Activated naive CD4-positive, alpha-beta T cell treated with anti-CD3 and anti-CD28 coated beads, Interleukin-2, amount 10 ng/mL, durations not matched to agents 7 days and 5 days (primary cell): ENCODE results near the gene SCAPER.

Experiments
- CTCF ChIA-PET: fragments of 350-600 bp; sonication (Branson Sonifier 250); formaldehyde crosslinking; loops from one replicate; lab custom pipeline; 2021; ENCODE audit warnings: antibody characterized with exemption; lab: Charles Lee
- DNase-seq: peaks from one replicate; pipeline ENCODE4 v3.0.0-alpha.2; 2020
- H3K27ac Mint-ChIP-seq: one replicate; pipeline ENCODE4 v1.8.0; 2021; ENCODE audit warnings: mild to moderate bottlenecking, moderate library complexity, mixed read lengths
- H3K27me3 Mint-ChIP-seq: one replicate; pipeline ENCODE4 v1.8.0; 2021; ENCODE audit warnings: mild to moderate bottlenecking, mixed read lengths
- H3K36me3 Mint-ChIP-seq: one replicate; pipeline ENCODE4 v1.8.0; 2021; ENCODE audit warnings: mixed read lengths
- H3K4me1 Mint-ChIP-seq: one replicate; pipeline ENCODE4 v1.8.0; 2021; ENCODE audit warnings: mixed read lengths
- H3K4me3 Mint-ChIP-seq: one replicate; pipeline ENCODE4 v1.8.0; 2021; ENCODE audit warnings: mild to moderate bottlenecking, moderate library complexity, mixed read lengths
- H3K9me3 Mint-ChIP-seq: one replicate; pipeline ENCODE4 v1.8.0; 2021; ENCODE audit warnings: mixed read lengths

The SCAPER gene

GRCh38 chr15:76636059-76636458 is 269.1 kb downstream of the SCAPER start:
- H3K9me3 Mint-ChIP-seq, result peaks cover 14% of the 10 kb centered on the region
- no peaks in the 10 kb centered on the region for H3K4me1 Mint-ChIP-seq
- CTCF ChIA-PET, result no interaction called here
- H3K4me3 Mint-ChIP-seq, result no peak overlapping the region
- DNase-seq, result no peak
- H3K36me3 Mint-ChIP-seq, result peaks cover 9% of the 10 kb centered on the region
- H3K27ac Mint-ChIP-seq, result no peak overlapping the region
- H3K27me3 Mint-ChIP-seq, result no peaks in the 10 kb centered on the region

DNA sequence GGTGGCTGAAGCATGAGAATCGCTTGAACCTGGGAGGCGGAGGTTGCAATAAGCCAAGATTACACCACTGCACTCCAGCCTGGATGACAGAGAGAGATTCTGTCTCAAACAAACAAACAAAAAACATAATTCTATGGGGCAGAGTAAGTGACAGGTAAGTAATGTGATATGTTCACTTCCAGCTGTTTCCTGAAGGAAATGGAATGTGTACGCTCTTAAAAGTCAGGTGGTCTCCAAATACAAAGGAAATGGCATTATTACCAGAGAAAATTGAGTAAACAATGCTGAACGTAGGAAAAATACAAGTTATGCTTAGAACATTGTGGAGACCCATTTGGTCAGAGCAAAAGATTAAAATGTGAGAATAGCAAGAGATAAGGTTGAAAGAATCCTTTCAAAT is 278.5 kb downstream of the SCAPER start:
- Mint-ChIP-seq H3K36me3 (no peaks in the 10 kb centered on the region), H3K9me3 (peaks cover 8% of the 10 kb centered on the region), H3K4me1 (no peaks in the 10 kb centered on the region), H3K27ac (no peak overlapping the region), H3K27me3 (no peaks in the 10 kb centered on the region), H3K4me3 (no peak overlapping the region)
- no peak for DNase-seq
- CTCF ChIA-PET, result no interaction called here

- no peak for DNase-seq
- Mint-ChIP-seq H3K27me3 (no peaks in the 10 kb centered on the region), H3K4me3 (no peak overlapping the region), H3K27ac (no peak overlapping the region), H3K9me3 (peaks cover 8% of the 10 kb centered on the region), H3K4me1 (no peaks in the 10 kb centered on the region), H3K36me3 (peaks cover 4% of the 10 kb centered on the region)
- CTCF ChIA-PET, result interaction anchor here (0.9 kb wide), 1 partner anchor 17 kb away, joined by 3 read pairs; no protein-coding TSS in a partner anchor
These were observed 279.9 kb downstream of the SCAPER start for GRCh38 chr15:76625267-76625666.

- H3K4me1 Mint-ChIP-seq, result peaks cover 2% of the 10 kb centered on the region
- no peak overlapping the region for H3K27ac Mint-ChIP-seq
- DNase-seq, result no peak
- H3K4me3 Mint-ChIP-seq, result no peak overlapping the region
- CTCF ChIA-PET, result no interaction called here
- no peaks in the 10 kb centered on the region for H3K27me3 Mint-ChIP-seq
- peaks cover 23% of the 10 kb centered on the region for H3K36me3 Mint-ChIP-seq
- H3K9me3 Mint-ChIP-seq, result peaks cover 14% of the 10 kb centered on the region
These were observed 290.4 kb downstream of the SCAPER start for GRCh38 chr15:76614725-76615124.

GRCh38 chr15:76588811-76589747 is 316.1 kb downstream of the SCAPER start:
- peaks cover 3% of the 10 kb centered on the region for H3K36me3 Mint-ChIP-seq
- no peaks in the 10 kb centered on the region for H3K9me3 Mint-ChIP-seq
- no peak for DNase-seq
- no peaks in the 10 kb centered on the region for H3K4me1 Mint-ChIP-seq
- CTCF ChIA-PET, result no interaction called here
- H3K27ac Mint-ChIP-seq, result no peak overlapping the region
- H3K27me3 Mint-ChIP-seq, result no peaks in the 10 kb centered on the region
- no peak overlapping the region for H3K4me3 Mint-ChIP-seq

GRCh38 chr15:76585576-76585897 is 319.6 kb downstream of the SCAPER start:
- Mint-ChIP-seq H3K27ac (no peak overlapping the region), H3K4me1 (no peaks in the 10 kb centered on the region), H3K27me3 (no peaks in the 10 kb centered on the region), H3K9me3 (peaks cover 4% of the 10 kb centered on the region), H3K36me3 (peaks cover 7% of the 10 kb centered on the region), H3K4me3 (no peak overlapping the region)
- no peak for DNase-seq
- CTCF ChIA-PET, result no interaction called here

- Mint-ChIP-seq H3K36me3 (peaks cover 7% of the 10 kb centered on the region), H3K27me3 (no peaks in the 10 kb centered on the region)
These were observed 320.1 kb downstream of the SCAPER start for GRCh38 chr15:76584868-76585575.

GRCh38 chr15:76582550-76582949 is 322.6 kb downstream of the SCAPER start:
- Mint-ChIP-seq H3K4me1 (peaks cover 5% of the 10 kb centered on the region), H3K27ac (no peak overlapping the region), H3K9me3 (peaks cover 6% of the 10 kb centered on the region), H3K27me3 (no peaks in the 10 kb centered on the region), H3K36me3 (peaks cover 5% of the 10 kb centered on the region), H3K4me3 (no peak overlapping the region)
- no peak for DNase-seq
- CTCF ChIA-PET, result no interaction called here

More at GRCh38 chr15:76584868-76585575, 320.1 kb downstream of the SCAPER start:
- CTCF ChIA-PET, result no interaction called here
- Mint-ChIP-seq H3K27ac (no peak overlapping the region), H3K4me1 (no peaks in the 10 kb centered on the region), H3K4me3 (no peak overlapping the region), H3K9me3 (peaks cover 4% of the 10 kb centered on the region)
- no peak for DNase-seq

DNA sequence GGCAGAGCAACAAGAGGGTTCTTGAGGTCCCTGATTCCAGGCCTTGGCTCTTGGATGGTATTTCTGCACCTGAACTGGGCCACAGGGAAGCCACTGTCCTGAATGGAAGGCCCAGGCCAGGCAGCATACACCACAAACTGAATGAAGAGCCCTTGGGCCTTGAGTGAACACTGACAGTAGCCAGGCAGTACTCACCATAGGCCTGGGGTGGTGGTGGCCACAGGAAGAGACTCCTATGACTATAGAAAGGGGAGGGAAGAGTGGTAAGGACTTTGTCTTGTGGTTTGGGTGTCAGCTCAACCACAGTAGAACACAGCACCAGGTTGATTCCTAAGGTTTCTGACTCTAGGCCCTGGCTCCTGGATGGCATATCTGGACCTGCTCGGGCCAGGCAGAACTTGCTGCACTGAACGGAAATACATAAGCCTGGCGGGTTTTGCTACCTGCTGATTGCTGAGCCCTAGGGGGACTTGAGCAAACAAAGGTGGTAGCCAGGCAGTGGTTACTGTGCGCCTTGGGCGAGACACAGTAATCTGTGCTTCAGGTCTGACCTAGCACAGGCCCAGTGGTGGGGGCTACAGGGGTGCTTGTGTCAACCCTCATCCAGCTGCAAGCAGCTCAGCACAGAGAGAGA is 327.1 kb downstream of the SCAPER start:
- Mint-ChIP-seq H3K27ac (no peak overlapping the region), H3K27me3 (no peaks in the 10 kb centered on the region), H3K4me1 (peaks cover 20% of the 10 kb centered on the region), H3K36me3 (peaks cover 5% of the 10 kb centered on the region), H3K4me3 (no peak overlapping the region), H3K9me3 (peaks cover 6% of the 10 kb centered on the region)
- no peak for DNase-seq
- CTCF ChIA-PET, result no interaction called here

DNA sequence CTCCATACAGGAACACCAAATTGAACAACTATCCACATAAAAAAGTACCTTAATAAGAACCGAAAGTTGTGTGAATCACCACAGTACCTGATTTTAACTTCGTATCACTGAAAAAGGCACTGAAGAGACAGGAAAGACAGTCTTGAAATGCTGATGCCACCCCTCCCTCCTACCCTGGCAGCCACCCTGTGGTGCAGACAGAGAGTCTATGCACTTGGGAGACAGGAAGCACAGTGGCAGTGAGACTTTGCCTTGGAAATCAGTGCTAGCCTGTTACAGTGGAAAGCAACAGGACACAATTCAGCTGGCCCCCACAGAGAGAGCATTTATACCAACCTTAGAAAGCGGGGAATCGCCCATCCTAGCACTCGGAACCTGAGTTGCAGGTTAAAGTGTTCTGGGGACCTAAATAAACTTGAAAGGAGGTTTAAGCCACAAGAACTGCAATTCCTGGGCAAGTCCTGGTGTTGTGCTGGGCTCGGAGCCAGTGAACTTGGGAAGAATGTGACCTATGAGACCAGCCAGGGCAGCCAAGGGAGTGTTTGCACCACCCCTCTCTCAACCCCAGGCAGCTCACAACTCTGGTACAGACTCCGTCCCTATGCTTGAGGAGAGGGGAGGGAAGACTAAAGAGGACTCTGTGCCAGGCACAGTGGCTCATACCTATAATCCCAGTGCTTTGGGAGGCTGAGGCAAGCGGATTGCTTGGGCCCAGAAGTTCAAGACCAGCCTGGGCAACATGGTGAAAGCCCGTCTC is 328.4 kb downstream of the SCAPER start:
- CTCF ChIA-PET, result no interaction called here
- H3K4me3 Mint-ChIP-seq, result no peak overlapping the region
- peaks cover 20% of the 10 kb centered on the region for H3K4me1 Mint-ChIP-seq
- H3K36me3 Mint-ChIP-seq, result peaks cover 6% of the 10 kb centered on the region
- no peak overlapping the region for H3K27ac Mint-ChIP-seq
- H3K27me3 Mint-ChIP-seq, result no peaks in the 10 kb centered on the region
- H3K9me3 Mint-ChIP-seq, result peaks cover 2% of the 10 kb centered on the region
- no peak for DNase-seq

- Mint-ChIP-seq H3K9me3 (peaks cover 2% of the 10 kb centered on the region), H3K4me1 (peaks cover 20% of the 10 kb centered on the region), H3K36me3 (peaks cover 7% of the 10 kb centered on the region), H3K4me3 (no peak overlapping the region), H3K27ac (no peak overlapping the region), H3K27me3 (no peaks in the 10 kb centered on the region)
- no peak for DNase-seq
- CTCF ChIA-PET, result interaction anchor here (0.5 kb wide), 1 partner anchor 124 kb away, joined by 3 read pairs; no protein-coding TSS in a partner anchor
These were observed 329.5 kb downstream of the SCAPER start for GRCh38 chr15:76575679-76576078.

GRCh38 chr15:76575274-76575673 is 329.9 kb downstream of the SCAPER start:
- H3K4me3 Mint-ChIP-seq, result no peak overlapping the region
- H3K27me3 Mint-ChIP-seq, result no peaks in the 10 kb centered on the region
- H3K36me3 Mint-ChIP-seq, result peaks cover 8% of the 10 kb centered on the region
- DNase-seq, result no peak
- CTCF ChIA-PET, result interaction anchor here (0.5 kb wide), 1 partner anchor 124 kb away, joined by 3 read pairs; no protein-coding TSS in a partner anchor
- peaks cover 20% of the 10 kb centered on the region for H3K4me1 Mint-ChIP-seq
- peaks cover 2% of the 10 kb centered on the region for H3K9me3 Mint-ChIP-seq
- no peak overlapping the region for H3K27ac Mint-ChIP-seq

- Mint-ChIP-seq H3K4me1 (peaks cover 18% of the 10 kb centered on the region), H3K27me3 (no peaks in the 10 kb centered on the region), H3K9me3 (peaks cover 2% of the 10 kb centered on the region), H3K4me3 (no peak overlapping the region), H3K27ac (no peak overlapping the region), H3K36me3 (peaks cover 11% of the 10 kb centered on the region)
- CTCF ChIA-PET, result no interaction called here
- no peak for DNase-seq
These were observed 332.2 kb downstream of the SCAPER start for GRCh38 chr15:76572983-76573314.

- H3K36me3 Mint-ChIP-seq, result peaks cover 8% of the 10 kb centered on the region
- CTCF ChIA-PET, result no interaction called here
- no peak for DNase-seq
- H3K4me3 Mint-ChIP-seq, result no peak overlapping the region
- no peak overlapping the region for H3K27ac Mint-ChIP-seq
- H3K4me1 Mint-ChIP-seq, result no peaks in the 10 kb centered on the region
- H3K9me3 Mint-ChIP-seq, result peaks cover 6% of the 10 kb centered on the region
- H3K27me3 Mint-ChIP-seq, result no peaks in the 10 kb centered on the region
These were observed 338.9 kb downstream of the SCAPER start for GRCh38 chr15:76566276-76566675.
